HG03280 (cell line): Measurements from ENCODE around the gene CLIC5.

Experiments
- ATAC-seq: cut with Tn5 transposase; IDR thresholded peaks from one replicate; pipeline ENCODE4 v1.9.1; 2021; ENCODE audit warnings: mild to moderate bottlenecking, moderate library complexity; ENCODE audit not compliant: unreplicated experiment

The CLIC5 gene

DNA sequence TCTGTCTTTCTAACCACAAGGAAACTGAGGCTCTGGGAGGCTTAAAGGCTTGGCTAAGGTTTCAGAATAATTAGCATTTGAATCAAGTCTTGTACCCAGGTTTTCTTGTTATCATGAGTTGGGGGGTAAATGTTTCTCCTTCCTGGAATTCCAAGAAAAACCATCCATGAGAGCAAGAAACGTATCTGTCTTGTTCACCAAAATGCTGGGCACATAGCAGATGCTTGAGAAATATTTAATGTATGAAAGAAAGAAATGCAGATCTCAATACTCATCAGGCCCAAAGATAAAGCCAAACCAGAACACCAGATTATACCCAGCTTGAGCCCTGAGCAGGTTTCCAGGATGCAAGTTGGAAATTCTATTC is 164.6 kb downstream of the CLIC5 start:
- ATAC-seq, result no peak

DNA sequence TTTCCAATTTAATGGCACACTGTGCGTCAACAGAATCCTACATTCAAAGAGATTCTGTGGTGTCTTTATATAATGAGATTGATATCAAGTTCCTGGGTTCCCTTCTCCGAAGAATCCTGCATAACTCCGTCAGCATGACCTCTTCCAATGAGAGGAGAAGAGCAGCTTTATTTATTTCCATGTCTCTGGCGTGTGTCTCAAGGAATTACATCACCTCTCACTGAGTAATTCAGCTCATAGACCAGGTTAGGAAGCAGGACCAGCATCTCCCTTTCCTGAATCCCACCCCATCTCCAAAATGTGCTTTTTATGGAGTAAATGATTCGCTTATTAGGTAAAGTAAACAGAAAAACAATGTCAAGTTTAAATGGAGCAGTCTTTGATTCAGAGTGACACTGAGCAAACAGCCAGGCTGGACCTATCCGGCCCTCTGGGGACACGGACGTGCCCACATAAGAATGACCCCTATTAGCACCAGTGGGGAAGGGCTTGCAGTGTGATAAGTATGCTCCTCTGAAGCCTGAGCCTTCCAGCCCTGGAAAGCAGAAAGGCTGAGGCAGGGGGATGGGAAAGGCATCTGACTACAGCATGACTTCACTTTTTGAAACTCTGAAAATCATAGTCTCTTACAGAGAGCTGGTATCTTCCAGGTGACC is 165.2 kb downstream of the CLIC5 start:
- no peak for ATAC-seq

DNA sequence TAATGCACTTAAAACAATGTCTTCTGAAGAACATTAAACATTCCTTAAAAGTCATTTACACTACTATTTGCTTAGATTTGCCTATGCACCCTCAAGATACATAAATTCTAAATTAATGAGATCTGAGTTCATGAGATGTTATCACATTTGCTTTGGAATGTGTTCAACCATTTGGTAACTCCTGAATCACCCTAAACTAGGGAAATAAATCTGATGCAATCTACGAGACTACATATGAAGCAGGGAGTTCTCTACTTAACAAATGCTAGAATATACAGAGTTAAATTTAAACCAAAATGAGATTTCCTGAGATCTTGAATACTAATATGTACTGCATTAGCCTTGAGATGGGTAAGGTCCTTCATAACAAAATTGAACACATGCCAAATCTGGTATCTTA is 170.1 kb downstream of the CLIC5 start:
- ATAC-seq, result no peak

DNA sequence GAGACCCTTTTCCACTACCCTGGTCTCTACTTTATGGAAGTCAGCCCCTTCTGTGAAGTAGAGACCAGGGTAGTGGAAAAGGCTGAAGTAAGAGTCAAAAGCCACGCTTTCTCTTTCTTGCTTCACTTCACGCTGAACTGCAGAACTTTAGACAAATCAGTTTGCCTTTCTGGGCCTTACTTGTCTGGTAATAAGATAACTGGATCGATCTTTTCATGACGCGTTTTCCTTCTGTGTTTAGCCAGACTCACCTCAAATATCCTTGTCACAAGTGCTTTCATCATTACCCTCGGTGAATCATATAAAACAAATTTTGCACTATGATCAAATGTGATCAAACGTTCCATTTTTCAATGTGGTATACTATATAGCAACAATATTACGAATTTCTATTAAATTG is 170.7 kb downstream of the CLIC5 start:
- ATAC-seq, result no peak

DNA sequence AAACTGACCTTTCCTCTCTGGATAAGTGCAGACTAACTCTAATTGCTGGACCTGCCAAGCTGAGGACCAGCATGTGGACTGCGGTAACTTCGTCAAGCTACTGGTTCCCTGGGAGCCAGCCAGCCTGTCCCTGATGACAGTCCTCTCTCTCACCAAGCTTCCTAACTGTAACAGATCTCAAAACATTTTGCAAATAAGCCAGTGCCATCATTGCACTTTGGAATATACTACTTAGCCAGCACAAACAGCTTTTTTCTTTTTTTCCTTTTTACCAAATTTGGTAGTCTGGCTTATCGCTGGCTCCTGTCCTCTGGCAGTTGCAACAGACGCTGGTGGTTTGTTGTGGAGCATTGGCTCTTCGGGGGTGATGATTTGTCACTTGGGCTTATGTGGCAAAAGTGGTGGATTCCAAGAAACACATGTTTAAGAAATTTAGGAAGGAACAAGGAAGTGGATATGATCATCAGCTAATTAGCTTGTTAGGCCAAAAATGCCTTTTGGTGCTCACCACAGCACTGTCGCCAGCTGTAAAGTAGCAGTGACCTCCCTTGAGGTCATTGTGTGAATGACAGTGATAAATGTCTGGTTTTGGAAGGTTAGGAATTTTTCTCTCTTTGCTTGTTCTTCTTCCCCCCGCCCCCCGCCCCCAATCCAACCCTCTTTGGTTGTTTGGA is 171.7 kb downstream of the CLIC5 start:
- no peak for ATAC-seq

DNA sequence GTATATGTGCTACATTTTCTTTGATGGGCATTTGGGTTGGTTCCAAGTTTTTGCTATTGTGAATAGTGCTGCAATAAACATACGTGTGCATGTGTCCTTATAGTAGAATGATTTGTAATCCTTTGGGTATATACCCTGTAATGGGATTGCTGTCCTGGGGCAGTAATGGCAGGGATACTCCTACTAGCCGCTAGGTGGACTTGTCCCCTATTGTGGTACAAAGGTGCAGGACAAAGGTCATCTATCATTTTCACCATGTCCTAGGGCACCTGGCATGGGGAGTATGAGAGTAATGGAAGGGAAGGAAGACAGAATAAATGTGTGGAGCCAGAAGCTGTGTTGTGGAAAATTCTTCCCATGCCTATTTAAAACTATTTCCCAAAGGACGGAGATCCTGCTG is 174.6 kb downstream of the CLIC5 start:
- no peak for ATAC-seq

DNA sequence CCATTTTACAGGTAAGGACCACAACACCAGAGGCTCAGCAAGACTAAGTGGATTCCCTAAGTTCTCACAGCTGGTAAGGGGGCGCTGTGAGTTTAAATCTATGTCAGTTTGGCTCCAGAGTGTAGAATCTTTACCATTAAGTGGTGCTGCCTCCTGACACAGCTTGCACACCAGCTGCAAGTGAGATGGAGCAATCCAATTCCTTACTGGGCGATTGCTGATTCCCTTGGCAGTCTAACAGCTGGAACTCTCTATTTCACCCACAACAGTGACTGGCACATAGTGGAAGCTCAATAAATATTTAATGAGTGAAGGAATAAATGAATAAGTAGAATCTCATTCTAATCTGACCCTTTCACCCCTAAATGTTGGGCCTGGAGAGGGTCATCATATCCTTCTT is 176.7 kb downstream of the CLIC5 start:
- no peak for ATAC-seq

DNA sequence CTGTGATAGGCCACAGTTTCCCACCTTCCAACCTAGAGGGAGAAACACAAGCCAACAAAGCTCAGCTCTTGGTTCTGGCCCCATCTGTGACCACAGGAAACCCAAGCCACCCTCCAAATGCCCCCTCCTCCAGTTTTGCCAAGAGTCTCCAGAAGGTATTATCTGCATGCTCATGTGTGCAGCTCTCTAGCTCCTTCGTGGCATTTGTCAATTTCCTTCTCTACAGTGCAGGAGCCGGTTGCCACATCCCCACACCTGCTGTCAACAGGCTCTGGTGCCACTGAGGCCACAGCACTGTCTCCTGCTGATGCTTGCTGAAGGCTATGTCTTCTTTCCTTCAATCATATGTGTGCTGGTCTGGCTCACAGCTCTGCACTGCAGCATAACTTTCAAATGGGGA is 177.2 kb downstream of the CLIC5 start:
- no peak for ATAC-seq

DNA sequence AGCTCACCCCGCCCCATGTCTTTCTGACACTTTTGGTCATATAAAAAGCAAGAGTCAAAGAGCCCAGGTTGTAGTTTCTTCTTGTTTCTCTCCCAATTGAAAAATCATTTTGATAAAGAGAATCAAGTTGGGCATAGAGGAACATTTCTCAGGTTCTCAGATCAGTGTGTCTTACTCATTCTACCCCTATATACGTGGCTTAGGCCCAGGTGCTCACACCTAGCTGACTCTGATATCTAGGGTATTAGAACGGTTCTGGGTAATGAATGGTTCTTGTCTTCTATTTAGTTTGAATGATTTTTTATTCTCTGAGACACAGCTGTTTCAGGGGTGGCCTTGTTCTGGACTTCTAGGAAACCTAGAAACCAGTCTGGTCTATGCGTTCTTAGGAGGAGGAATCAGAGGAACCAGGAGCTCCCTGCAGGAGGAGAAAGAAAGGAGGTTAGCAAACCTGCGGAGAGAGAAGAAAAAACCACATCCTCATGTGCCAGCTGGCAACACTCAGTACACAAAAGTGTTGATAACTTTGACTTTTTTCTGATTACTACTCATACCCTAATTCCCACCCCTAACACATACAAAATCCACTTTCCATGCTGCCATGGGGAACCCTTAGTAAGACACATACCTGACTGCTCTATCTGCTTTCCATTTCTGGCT is 178.0 kb downstream of the CLIC5 start:
- no peak for ATAC-seq

DNA sequence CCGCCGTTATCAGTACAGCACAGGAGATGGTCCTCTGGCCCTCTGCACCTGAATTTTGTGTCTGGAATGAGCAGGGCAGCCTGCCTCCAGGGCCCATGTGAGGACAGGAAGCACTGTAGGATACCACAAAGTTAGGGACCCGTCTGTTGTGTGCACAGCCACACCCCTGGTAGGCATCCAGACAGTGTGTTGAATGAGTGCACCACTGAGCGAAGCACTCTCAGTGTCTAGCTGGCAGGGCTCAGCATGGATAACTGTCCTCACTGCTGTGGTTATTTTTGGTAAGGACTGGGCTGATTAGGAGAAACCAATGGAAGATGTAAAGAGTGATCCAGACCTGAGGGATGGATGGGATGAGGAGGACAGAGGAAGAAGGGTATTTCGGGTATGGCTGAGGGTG is 178.7 kb downstream of the CLIC5 start:
- no peak for ATAC-seq

DNA sequence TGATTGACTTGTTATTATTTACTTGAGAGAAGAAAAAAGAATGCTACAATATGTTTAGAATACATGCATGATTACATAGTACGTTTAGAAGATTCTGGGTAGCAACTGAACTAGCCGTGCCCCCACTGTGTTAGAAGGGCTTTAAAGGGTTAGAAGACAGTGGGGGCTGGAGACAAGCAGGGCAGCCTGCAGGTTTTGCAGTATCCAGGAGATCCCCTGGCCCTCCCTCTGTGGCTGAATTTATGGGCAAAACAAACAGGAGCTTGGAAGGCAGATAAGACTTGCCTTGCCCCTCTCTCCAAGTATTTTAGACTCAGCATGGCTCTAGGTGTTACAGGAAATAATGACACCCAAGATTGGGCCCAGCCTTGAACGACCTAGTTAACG is 179.2 kb downstream of the CLIC5 start:
- no peak for ATAC-seq

DNA sequence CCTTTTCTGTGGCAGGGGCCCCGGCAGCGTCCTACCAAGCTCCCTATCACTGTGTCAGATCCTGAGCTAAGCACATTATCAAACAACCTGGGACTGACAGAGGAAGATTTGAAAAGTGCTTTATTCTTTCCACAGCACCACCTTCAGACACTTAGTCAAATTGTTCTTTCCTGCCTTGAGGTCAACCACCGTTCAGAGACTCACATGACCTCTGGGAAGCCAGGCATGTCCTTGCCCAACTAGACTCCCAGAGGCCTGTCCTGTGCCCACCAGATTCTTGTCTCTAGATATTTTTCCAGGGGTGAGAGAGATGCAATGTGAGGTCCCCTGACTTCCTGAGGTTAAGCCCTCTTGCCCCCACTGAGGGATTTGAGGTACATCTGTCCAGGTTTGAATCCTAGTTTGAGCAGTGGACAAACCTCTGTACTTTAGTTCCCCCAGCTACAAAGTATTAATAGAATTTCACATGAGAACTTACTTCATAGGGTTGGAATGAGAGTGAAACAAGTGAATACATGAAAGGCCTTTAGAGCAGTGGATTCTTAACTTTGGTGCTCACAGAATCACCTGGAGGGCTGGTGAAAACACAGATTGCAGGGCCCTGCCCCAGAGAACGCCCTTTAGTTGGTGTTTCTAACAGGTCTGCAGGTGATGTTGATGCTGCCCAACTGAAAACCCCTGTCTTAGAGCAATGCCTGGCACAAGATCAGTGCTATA is 179.8 kb downstream of the CLIC5 start:
- no peak for ATAC-seq

DNA sequence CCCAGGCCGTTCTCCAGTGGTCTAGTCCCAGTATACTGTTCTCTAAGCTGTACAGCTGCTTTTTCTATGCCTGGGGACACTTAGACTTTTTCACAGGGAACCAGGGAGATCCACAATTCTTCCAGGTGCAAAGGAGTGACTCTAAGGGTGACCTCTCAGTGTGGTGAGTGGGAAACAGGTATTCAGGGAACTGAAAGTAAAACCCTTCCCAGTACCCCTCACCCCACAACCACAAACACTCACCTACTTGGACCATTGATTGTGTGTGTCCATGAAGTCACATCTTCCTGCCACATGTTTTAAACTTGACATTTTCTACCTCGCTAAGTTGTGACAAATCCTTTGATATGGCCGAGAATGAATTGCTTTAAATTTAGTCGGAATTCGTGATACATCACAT is 183.6 kb downstream of the CLIC5 start:
- ATAC-seq, result no peak
